Naive thymus-derived CD4-positive, alpha-beta T cell (primary cell): ENCODE results near the gene ITGB8. TPM values are rescaled to one million over a fixed set of nuclear protein-coding genes. Genes with fewer than 3 reads are reported as not detected.

Experiments
- ATAC-seq: fragments of 150-1000 bp; cut with Tn5 transposase; 2 replicates; pipeline ENCODE4 v1.10.0; 2021; ENCODE audit warnings: mild to moderate bottlenecking, moderate library complexity
- CTCF ChIA-PET: fragments of 350-600 bp; sonication (Branson Sonifier 250); formaldehyde crosslinking; loops from one replicate; lab custom pipeline; 2021; ENCODE audit warnings: antibody characterized with exemption; lab: Charles Lee
- POLR2A ChIA-PET: fragments of 350-600 bp; sonication (Branson Sonifier 250); formaldehyde crosslinking; loops from one replicate; lab custom pipeline; 2021; ENCODE audit warnings: antibody characterized with exemption, inconsistent platforms; lab: Charles Lee
- DNase-seq, 9 donors: peaks; one replicate each; pipeline versions ENCODE4 v3.0.0 to v3.0.0-alpha.2; 2020 to 2022; ENCODE audit warnings: mixed read lengths in 1 of 9
- H3K27ac ChIP-seq: one replicate; pipeline ENCODE4 v1.7.0; 2013; ENCODE audit warnings: mild to moderate bottlenecking, low read depth, low read length, moderate library complexity
- H3K27me3 ChIP-seq, 2 donors: one replicate each; pipeline ENCODE4 v1.7.0; 2013; ENCODE audit warnings: low read length in 2 of 2, mild to moderate bottlenecking in 2 of 2, moderate library complexity in 2 of 2; ENCODE audit not compliant: control insufficient read depth in 2 of 2, insufficient read depth in 2 of 2
- H3K36me3 ChIP-seq, 3 experiments: 1 replicate in 2 of 3; 2 replicates in 1 of 3; pipeline ENCODE4 v1.7.0; 2013; ENCODE audit warnings: low read length in 3 of 3, mild to moderate bottlenecking in 3 of 3, moderate library complexity in 1 of 3; ENCODE audit not compliant: insufficient read depth in 3 of 3, control insufficient read depth in 2 of 3
- H3K4me1 ChIP-seq, 2 donors: one replicate each; pipeline ENCODE4 v1.7.0; 2013; ENCODE audit warnings: low read length in 2 of 2, mild to moderate bottlenecking in 2 of 2, moderate library complexity in 1 of 2; ENCODE audit not compliant: control insufficient read depth in 2 of 2, insufficient read depth in 2 of 2
- H3K4me3 ChIP-seq: 2 replicates; pipeline ENCODE4 v1.7.0; 2013; ENCODE audit warnings: mild to moderate bottlenecking, low read length
- H3K9me3 ChIP-seq, 3 experiments: 1 replicate in 2 of 3; 2 replicates in 1 of 3; pipeline ENCODE4 v1.7.0; 2013; ENCODE audit warnings: low read length in 3 of 3; ENCODE audit not compliant: control insufficient read depth in 2 of 3
- H3K27ac Mint-ChIP-seq, 9 donors: one replicate each; pipeline ENCODE4 v1.8.0; 2020 to 2022; ENCODE audit warnings: mixed read lengths in 9 of 9, mild to moderate bottlenecking in 8 of 9, moderate library complexity in 5 of 9, inconsistent platforms in 2 of 9
- H3K27me3 Mint-ChIP-seq, 5 donors: one replicate each; pipeline ENCODE4 v1.8.0; 2021 to 2022; ENCODE audit warnings: mixed read lengths in 5 of 5, mild to moderate bottlenecking in 1 of 5
- H3K36me3 Mint-ChIP-seq, 5 donors: one replicate each; pipeline ENCODE4 v1.8.0; 2020 to 2022; ENCODE audit warnings: mixed read lengths in 5 of 5, mild to moderate bottlenecking in 3 of 5, inconsistent platforms in 1 of 5
- H3K4me1 Mint-ChIP-seq, 7 donors: one replicate each; pipeline ENCODE4 v1.8.0; 2020 to 2022; ENCODE audit warnings: mixed read lengths in 7 of 7, mild to moderate bottlenecking in 3 of 7, inconsistent platforms in 1 of 7
- H3K4me3 Mint-ChIP-seq, 10 donors: one replicate each; pipeline ENCODE4 v1.8.0; 2020 to 2022; ENCODE audit warnings: mild to moderate bottlenecking in 10 of 10, mixed read lengths in 10 of 10, moderate library complexity in 6 of 10, inconsistent platforms in 2 of 10
- H3K9me3 Mint-ChIP-seq, 11 donors: one replicate each; pipeline ENCODE4 v1.8.0; 2020 to 2022; ENCODE audit warnings: mixed read lengths in 11 of 11, mild to moderate bottlenecking in 4 of 11, inconsistent platforms in 1 of 11, moderate library complexity in 1 of 11
- intact Hi-C, 2 donors: fragments of 100-400 bp; cut with micrococcal nuclease; formaldehyde crosslinking; loops; one replicate each; pipeline ENCODE4 v1.15.1; 2023
- polyA plus RNA-seq, 2 donors: library from polyadenylated mRNA; unstranded; fragments of 300-500 nt; fragmentation: Illumina TruSeq; gene quantifications; one replicate each; pipeline ENCODE4 v1.2.3, GENCODE V29; 2021
- total RNA-seq, 6 experiments: library from RNA in 5 of 6; stranded (reverse) in 5 of 6; gene quantifications; 1 replicate in 5 of 6; 2 replicates in 1 of 6; pipeline ENCODE4 v1.2.3 and lab custom pipeline; 2021 to 2026

ITGB8 gene
- total and polyA plus RNA-seq, 7 experiments from 2014 or later = 0.08 to 2.9 (median 0.85) TPM; not detected in 4

DNA sequence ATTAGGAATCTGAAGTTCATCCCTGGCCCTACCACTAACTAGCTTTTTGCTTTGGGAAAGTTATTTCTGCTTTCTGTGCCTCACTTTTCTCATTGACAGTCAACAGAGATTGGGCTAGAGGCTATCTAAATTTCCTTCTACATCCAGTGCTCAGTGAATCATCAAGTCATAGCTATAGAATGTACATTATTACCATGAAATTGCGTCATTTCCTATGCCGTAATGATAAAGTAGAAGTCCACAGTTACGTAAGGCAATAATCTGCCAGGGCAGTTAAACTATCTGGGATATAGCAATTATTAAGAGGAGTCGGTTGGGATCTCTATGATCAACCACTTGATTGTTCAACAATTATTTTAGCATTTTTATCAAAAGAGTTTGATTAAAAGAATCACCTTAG is 64.4 kb downstream of the ITGB8 start:
- H3K27me3 ChIP-seq = no peaks in the 10 kb centered on the region
- DNase-seq (no peak), ATAC-seq (peak; percentile 63)
- H3K9me3 Mint-ChIP-seq = peaks cover 0 to 3% (median 0%) of the 10 kb centered on the region in 11 donors
- no peaks in the 10 kb centered on the region for H3K27me3 Mint-ChIP-seq
- H3K27ac ChIP-seq = no peak overlapping the region
- H3K9me3 ChIP-seq = no peaks in the 10 kb centered on the region
- no peaks in the 10 kb centered on the region for H3K4me1 Mint-ChIP-seq
- intact Hi-C loops = no loop called here
- H3K4me1 ChIP-seq = no peaks in the 10 kb centered on the region
- POLR2A ChIA-PET = no interaction called here
- H3K27ac Mint-ChIP-seq = no peak overlapping the region
- H3K4me3 ChIP-seq = no peak overlapping the region
- H3K4me3 Mint-ChIP-seq = no peak overlapping the region
- no peaks in the 10 kb centered on the region for H3K36me3 Mint-ChIP-seq
- no peaks in the 10 kb centered on the region for H3K36me3 ChIP-seq
- CTCF ChIA-PET = no interaction called here

DNA sequence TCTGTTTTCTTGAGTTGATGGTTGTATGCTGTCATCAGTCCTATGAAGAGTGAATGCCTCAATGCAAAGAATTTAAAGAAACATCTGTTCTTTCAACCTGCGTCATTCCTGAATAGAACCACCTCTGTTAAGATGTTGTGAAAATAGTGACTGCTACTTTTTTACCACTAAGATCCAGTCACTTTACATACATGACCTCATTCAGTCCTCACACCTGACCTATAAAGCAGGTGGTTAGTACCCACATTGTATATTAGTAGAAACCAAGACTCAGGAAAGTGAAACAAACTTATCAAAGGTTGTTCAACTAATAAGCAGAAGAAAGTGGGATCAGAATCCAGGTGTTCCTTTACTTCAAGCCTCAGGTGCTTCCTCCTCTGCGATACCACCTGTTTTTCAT is 64.8 kb downstream of the ITGB8 start:
- Histone ChIP-seq H3K36me3 (no peaks in the 10 kb centered on the region), H3K4me3 (no peak overlapping the region), H3K4me1 (no peaks in the 10 kb centered on the region), H3K27ac (no peak overlapping the region), H3K27me3 (no peaks in the 10 kb centered on the region), H3K9me3 (no peaks in the 10 kb centered on the region)
- ATAC-seq = no peak
- Mint-ChIP-seq H3K4me1 (no peaks in the 10 kb centered on the region), H3K27me3 (no peaks in the 10 kb centered on the region), H3K4me3 (no peak overlapping the region), H3K36me3 (no peaks in the 10 kb centered on the region), H3K9me3 (peaks cover 0 to 3% (median 0%) of the 10 kb centered on the region in 11 donors), H3K27ac (no peak overlapping the region)
- intact Hi-C loops = no loop called here
- CTCF ChIA-PET = no interaction called here
- no peak for DNase-seq
- POLR2A ChIA-PET = no interaction called here

DNA sequence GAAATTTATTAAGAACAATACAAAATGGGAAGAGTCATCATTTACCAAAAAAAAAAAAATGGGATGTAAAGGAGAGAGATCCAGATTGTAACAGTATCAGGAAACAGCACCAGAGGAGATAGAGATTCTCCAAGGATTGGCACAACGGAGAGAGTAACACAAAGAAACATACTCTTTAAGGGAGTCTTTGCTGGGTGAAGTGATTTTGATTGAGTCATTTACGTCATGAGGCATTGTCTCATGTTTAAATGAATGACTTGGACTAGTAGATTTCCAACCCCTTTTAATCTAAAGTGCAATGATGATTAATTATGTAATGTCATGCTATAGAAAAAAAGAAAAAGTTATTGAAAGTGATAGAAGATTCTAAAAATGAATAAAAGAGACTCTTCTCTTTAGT is 68.8 kb downstream of the ITGB8 start:
- Mint-ChIP-seq H3K36me3 (no peaks in the 10 kb centered on the region), H3K4me3 (no peak overlapping the region), H3K9me3 (no peaks in the 10 kb centered on the region), H3K27me3 (peaks cover 0 to 4% (median 0%) of the 10 kb centered on the region in 5 donors), H3K4me1 (no peaks in the 10 kb centered on the region), H3K27ac (no peak overlapping the region)
- intact Hi-C loops = no loop called here
- Histone ChIP-seq H3K4me1 (no peaks in the 10 kb centered on the region), H3K9me3 (no peaks in the 10 kb centered on the region), H3K27ac (no peak overlapping the region), H3K4me3 (no peak overlapping the region), H3K36me3 (no peaks in the 10 kb centered on the region), H3K27me3 (no peaks in the 10 kb centered on the region)
- DNase-seq (no peak), ATAC-seq (no peak)
- ChIA-PET CTCF (no interaction called here), POLR2A (no interaction called here)

DNA sequence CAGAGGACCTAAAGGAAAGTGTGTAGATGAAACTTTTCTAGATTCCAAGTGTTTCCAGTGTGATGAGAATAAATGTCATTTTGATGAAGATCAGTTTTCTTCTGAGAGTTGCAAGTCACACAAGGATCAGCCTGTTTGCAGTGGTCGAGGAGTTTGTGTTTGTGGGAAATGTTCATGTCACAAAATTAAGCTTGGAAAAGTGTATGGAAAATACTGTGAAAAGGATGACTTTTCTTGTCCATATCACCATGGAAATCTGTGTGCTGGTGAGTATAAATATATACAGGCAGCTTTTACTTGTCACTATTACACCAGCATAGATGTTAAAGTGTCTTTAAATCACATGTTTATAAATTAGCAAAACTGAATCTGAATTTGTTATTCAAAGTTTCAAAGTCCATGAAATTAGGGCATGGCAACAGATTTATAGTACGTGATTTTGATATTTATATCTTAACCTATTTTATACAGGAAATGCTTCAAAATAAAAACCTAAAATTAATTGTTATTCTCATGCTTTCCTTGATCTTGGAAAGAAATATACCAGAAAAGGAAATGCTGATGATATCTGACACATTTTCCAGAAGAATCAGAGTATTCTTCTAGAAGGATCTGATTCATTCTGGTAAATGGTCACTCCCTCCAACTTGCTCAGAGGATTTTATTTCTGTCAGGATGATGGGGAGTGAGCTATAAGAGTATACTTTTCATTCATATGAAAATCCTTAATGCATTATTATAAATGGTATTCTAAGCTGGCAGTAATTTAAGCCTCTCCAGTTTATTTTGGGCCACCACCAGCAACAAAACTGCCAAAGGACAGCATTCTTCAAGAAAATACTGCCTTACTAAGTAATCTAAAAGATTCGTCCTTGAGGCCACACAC is 71.4 kb downstream of the ITGB8 start:
- no peak overlapping the region for H3K4me3 Mint-ChIP-seq
- intact Hi-C loops = no loop called here

DNA sequence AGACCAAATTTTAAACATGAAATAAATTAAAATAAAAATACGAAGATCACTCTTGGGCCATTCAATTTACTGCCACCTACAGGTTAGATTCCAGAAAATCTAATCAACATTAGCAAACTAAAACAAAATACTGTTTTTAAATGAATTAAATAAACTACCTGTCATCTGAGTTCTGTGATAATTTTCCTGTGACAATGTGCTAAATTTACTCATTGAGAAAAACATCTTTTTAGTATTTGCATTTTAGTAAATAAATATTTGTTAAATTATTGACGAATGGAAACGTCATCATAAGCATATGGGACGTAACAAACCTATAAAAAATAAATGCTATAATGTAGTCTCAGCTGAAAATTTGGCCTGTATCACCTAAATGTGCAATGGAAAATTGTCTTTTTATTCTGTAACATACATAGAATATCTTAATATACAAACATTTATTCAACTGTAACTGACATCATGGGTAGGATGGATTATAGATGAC is 72.1 kb downstream of the ITGB8 start:
- H3K4me1 Mint-ChIP-seq = no peaks in the 10 kb centered on the region
- Histone ChIP-seq H3K27ac (no peak overlapping the region), H3K4me1 (no peaks in the 10 kb centered on the region), H3K9me3 (no peaks in the 10 kb centered on the region), H3K36me3 (no peaks in the 10 kb centered on the region), H3K4me3 (no peak overlapping the region), H3K27me3 (no peaks in the 10 kb centered on the region)
- peaks cover 0 to 4% (median 0%) of the 10 kb centered on the region in 5 donors for H3K27me3 Mint-ChIP-seq
- no peak overlapping the region for H3K4me3 Mint-ChIP-seq
- H3K9me3 Mint-ChIP-seq = no peaks in the 10 kb centered on the region
- no peak for DNase-seq
- no peaks in the 10 kb centered on the region for H3K36me3 Mint-ChIP-seq
- intact Hi-C loops = no loop called here
- ChIA-PET POLR2A (no interaction called here), CTCF (no interaction called here)
- ATAC-seq = no peak
- no peak overlapping the region for H3K27ac Mint-ChIP-seq

More for the DNA sequence above, 71.4 kb downstream of the ITGB8 start:
- ChIA-PET CTCF (no interaction called here), POLR2A (no interaction called here)
- H3K4me3 ChIP-seq = no peak overlapping the region
- no peak overlapping the region for H3K27ac Mint-ChIP-seq
- no peaks in the 10 kb centered on the region for H3K27me3 ChIP-seq
- no peak for DNase-seq
- H3K4me1 ChIP-seq = no peaks in the 10 kb centered on the region
- no peaks in the 10 kb centered on the region for H3K4me1 Mint-ChIP-seq
- H3K9me3 ChIP-seq = no peaks in the 10 kb centered on the region
- H3K9me3 Mint-ChIP-seq = no peaks in the 10 kb centered on the region
- no peaks in the 10 kb centered on the region for H3K36me3 Mint-ChIP-seq
- H3K27ac ChIP-seq = no peak overlapping the region
- ATAC-seq = no peak
- H3K27me3 Mint-ChIP-seq = peaks cover 0 to 4% (median 0%) of the 10 kb centered on the region in 5 donors
- H3K36me3 ChIP-seq = no peaks in the 10 kb centered on the region

DNA sequence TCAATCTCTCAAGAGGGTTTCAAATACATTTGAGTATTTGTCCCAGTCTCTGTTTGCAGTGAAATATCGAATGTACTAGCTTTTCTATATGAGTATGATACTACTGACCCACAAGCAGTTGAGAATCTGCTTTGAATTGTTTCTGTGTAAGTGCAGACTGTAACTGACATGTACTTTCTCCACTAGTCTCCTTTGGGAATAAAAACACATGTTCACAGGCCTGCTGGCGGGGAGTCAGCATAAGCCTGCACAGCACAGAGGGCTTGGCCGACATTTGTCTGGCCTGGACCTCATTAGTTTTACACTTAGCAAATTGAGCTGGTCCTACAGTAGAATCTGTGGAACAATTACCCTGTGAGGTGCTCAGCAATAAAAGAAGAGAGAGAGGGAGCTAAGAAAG is 72.6 kb downstream of the ITGB8 start:
- CTCF ChIA-PET = no interaction called here

DNA sequence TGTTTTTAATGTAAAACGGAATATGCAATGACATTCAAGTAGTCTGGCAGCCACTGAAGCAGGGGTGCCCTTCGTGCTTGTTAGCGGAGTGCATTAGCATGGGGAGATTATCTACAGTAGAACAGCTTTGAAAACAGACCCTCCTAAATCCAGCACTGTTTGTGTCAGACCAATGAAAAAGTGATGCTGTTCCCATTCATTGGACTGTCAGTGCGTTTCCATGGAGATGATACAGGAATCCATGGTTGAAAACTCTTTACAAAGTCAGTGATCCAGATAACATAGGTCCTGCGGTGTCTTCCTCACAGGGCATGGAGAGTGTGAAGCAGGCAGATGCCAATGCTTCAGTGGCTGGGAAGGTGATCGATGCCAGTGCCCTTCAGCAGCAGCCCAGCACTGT is 73.6 kb downstream of the ITGB8 start:
- POLR2A ChIA-PET = no interaction called here
- Histone ChIP-seq H3K4me1 (no peaks in the 10 kb centered on the region), H3K27ac (no peak overlapping the region), H3K36me3 (no peaks in the 10 kb centered on the region), H3K27me3 (no peaks in the 10 kb centered on the region), H3K9me3 (no peaks in the 10 kb centered on the region), H3K4me3 (no peak overlapping the region)
- Mint-ChIP-seq H3K4me1 (no peaks in the 10 kb centered on the region), H3K27ac (no peak overlapping the region), H3K9me3 (no peaks in the 10 kb centered on the region), H3K27me3 (peaks cover 0 to 4% (median 0%) of the 10 kb centered on the region in 5 donors), H3K4me3 (no peak overlapping the region), H3K36me3 (no peaks in the 10 kb centered on the region)
- intact Hi-C loops = no loop called here
- CTCF ChIA-PET = no interaction called here
- ATAC-seq (no peak), DNase-seq (no peak)

More for the DNA sequence above, 72.6 kb downstream of the ITGB8 start:
- Histone ChIP-seq H3K27ac (no peak overlapping the region), H3K36me3 (no peaks in the 10 kb centered on the region), H3K4me1 (no peaks in the 10 kb centered on the region), H3K4me3 (no peak overlapping the region), H3K27me3 (no peaks in the 10 kb centered on the region), H3K9me3 (no peaks in the 10 kb centered on the region)
- Mint-ChIP-seq H3K27me3 (peaks cover 0 to 4% (median 0%) of the 10 kb centered on the region in 5 donors), H3K9me3 (no peaks in the 10 kb centered on the region), H3K4me1 (no peaks in the 10 kb centered on the region), H3K4me3 (no peak overlapping the region), H3K36me3 (no peaks in the 10 kb centered on the region), H3K27ac (no peak overlapping the region)
- DNase-seq (no peak), ATAC-seq (no peak)
- POLR2A ChIA-PET = no interaction called here
- intact Hi-C loops = no loop called here
